Right lobe of liver (tissue), 6 donors: Measurements from ENCODE around the gene CAGE1. TPM values are rescaled to one million over a fixed set of nuclear protein-coding genes. Genes with fewer than 3 reads are reported as not detected.
"Not testable (repeated sequence)": the region's sequence is repeated elsewhere in the genome, so short reads cannot be mapped to it uniquely, and the experiment has no call there.

ENCODE experiments used
- ATAC-seq, 4 donors: fragments of 200-7000 bp; cut with Tn5 transposase; one replicate each; pipeline ENCODE4 v1.9.1; 2020; ENCODE audit warnings: mild to moderate bottlenecking in 4 of 4, moderate library complexity in 4 of 4
- DNase-seq, 3 donors: peaks; one replicate each; pipeline ENCODE4 v3.0.0-alpha.2; 2020
- H3K27ac ChIP-seq, 3 donors: fragments of 200-600 bp; one replicate each; pipeline ENCODE4 v1.8.0; 2022
- H3K27me3 ChIP-seq, 2 donors: fragments of 200-600 bp; one replicate each; pipeline ENCODE4 v1.8.0; 2022
- H3K36me3 ChIP-seq, 4 donors: fragments of 200-600 bp; sonication (generic) in 1 of 4; one replicate each; pipeline versions ENCODE4 v1.5.1 to v1.8.0; 2017 to 2022; ENCODE audit warnings: control low read depth in 1 of 4
- H3K4me1 ChIP-seq, 4 donors: fragments of 200-600 bp; sonication (generic) in 1 of 4; one replicate each; pipeline versions ENCODE4 v1.5.1 to v1.8.0; 2017 to 2022; ENCODE audit warnings: control low read depth in 1 of 4
- H3K4me3 ChIP-seq, 3 donors: fragments of 200-600 bp; one replicate each; pipeline ENCODE4 v1.8.0; 2022
- H3K9me3 ChIP-seq, 4 donors: fragments of 200-600 bp; sonication (generic) in 1 of 4; one replicate each; pipeline versions ENCODE4 v1.5.1 to v1.8.0; 2017 to 2022; ENCODE audit warnings: control low read depth in 1 of 4
- CTCF ChIP-seq, 4 donors: fragments of 200-600 bp in 3 of 4; fragments of 450-650 bp in 1 of 4; IDR thresholded peaks; one replicate each; pipeline versions ENCODE4 v1.5.1 to v1.8.0; 2016 to 2022; ENCODE audit warnings: antibody characterized with exemption in 4 of 4, mild to moderate bottlenecking in 2 of 4
- POLR2A ChIP-seq: fragments of 450-650 bp; IDR thresholded peaks from one replicate; pipeline ENCODE4 v1.6.1; 2017; ENCODE audit warnings: antibody characterized with exemption, mild to moderate bottlenecking
- WGBS: methylation state at CpG from one replicate; pipeline ENCODE4 v1.1.6; 2018; ENCODE audit warnings: low coverage, low lambda C conversion rate; ENCODE audit not compliant: insufficient coverage; ENCODE audit errors: missing lambda C conversion rate; 5-methylcytosine and 5-hydroxymethylcytosine counted together
- intact Hi-C, 2 donors: fragments of 100-400 bp; cut with DNase I; formaldehyde crosslinking; loops; one replicate each; pipeline versions ENCODE4 v1.11.2 to v1.14.1; 2022
- total RNA-seq, 6 experiments: library from RNA; depleted of rRNA in 2 of 6; stranded (reverse); fragments of >200 nt in 2 of 6; fragmentation: NEBNext Ultra II Directional in 3 of 6; extraction: Animal tissue kit (Norgen Biotek cat#: 25700) in 3 of 6; gene quantifications; one replicate each; pipeline versions ENCODE4 v1.1.0 to v1.2.4, GENCODE V29; 2016 to 2023
- donor health status: DM: no; HTN: yes; CAD: no.
- donor health status: DM: no; HTN: no; CAD: no.
- donor health status: DM: no; HTN: no; CAD: no.
- donor health status: DM: no; HTN: yes; CAD: no.
- donor health status: DM: no; HTN: yes; CAD: no.

CAGE1 gene
- total RNA-seq, 6 experiments from 2014 or later: not detected

DNA sequence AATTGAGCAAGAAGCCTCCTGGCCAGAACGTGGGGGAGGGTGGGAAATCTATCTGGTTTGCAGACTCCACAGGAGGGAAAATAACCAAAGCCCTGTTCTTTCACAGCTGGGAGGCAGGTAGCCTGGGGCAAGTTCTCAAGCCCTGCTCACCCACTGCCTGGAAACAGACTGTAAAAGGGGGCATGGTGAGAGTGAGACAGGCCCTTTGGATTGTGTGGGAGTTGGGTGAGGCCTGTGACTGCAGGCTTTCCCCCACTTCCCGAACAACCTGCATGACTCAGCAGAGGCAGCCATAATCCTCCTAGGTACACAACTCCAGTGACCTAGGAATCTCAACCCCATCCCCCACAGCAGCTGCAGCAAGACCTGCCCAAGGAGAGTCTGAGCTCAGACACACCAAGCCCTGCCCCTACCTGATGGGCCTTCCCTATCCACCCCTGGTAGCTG lies 42.0 kb downstream of the CAGE1 start:
- WGBS: no CpG with 5 or more reads among the region's 2 CpGs
- H3K4me3 ChIP-seq, H3K4me1 ChIP-seq, DNase-seq, intact Hi-C loops, H3K27me3 ChIP-seq, H3K9me3 ChIP-seq, ATAC-seq, H3K36me3 ChIP-seq, H3K27ac ChIP-seq: not testable (repeated sequence)

DNA sequence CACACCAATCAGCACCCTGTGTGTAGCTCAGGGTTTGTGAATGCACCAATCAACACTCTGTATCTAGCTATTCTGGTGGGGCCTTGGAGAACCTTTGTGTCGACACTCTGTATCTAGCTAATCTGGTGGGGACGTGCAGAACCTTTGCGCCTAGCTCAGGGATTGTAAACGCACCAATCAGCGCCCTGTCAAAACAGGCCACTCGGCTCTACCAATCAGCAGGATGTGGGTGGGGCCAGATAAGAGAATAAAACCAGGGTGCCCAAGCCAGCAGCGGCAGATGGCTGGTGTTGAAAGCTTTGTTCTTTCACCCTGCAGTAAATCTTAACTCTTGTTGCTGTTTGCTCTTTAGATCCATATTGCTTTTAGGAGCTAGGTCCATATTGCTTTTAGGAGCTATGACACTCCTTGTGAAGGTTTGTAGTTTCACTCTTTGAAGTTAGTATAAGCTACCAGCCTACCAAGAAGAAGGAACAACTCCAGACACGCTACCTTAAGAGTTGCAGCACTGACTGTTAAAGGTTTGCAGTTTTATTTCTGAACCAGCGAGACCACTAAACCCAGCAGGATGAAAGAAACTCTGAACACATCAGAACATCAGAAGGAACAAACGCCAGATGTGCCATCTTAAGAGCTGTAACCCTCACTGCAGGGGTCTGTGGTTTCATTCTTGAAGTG lies 44.6 kb downstream of the CAGE1 start:
- H3K4me3 ChIP-seq, ATAC-seq, intact Hi-C loops, H3K9me3 ChIP-seq, H3K27ac ChIP-seq, H3K36me3 ChIP-seq, DNase-seq, H3K27me3 ChIP-seq, H3K4me1 ChIP-seq: not testable (repeated sequence)
- WGBS: 66% methylated on average over 8 of the region's 10 CpGs

GRCh38 chr6:7343546-7344475 lies 45.7 kb downstream of the CAGE1 start:
- ATAC-seq (no peak), DNase-seq (no peak)
- no peaks in the 10 kb centered on the region for H3K4me1 ChIP-seq
- intact Hi-C loops: no loop called here
- H3K36me3 ChIP-seq: no peaks in the 10 kb centered on the region
- no peaks in the 10 kb centered on the region for H3K9me3 ChIP-seq
- WGBS: 78% methylated on average over 4 of the region's 29 CpGs
- H3K27me3 ChIP-seq: no peaks in the 10 kb centered on the region
- no peak overlapping the region for H3K4me3 ChIP-seq
- TF ChIP-seq CTCF (IDR thresholded peaks at IDR 0.05): no peak
- TF ChIP-seq POLR2A: no peak
- no peak overlapping the region for H3K27ac ChIP-seq

GRCh38 chr6:7341989-7342742 lies 47.4 kb downstream of the CAGE1 start:
- H3K9me3 ChIP-seq: no peaks in the 10 kb centered on the region
- WGBS: 60% methylated on average over 4 of the region's 9 CpGs
- H3K27ac ChIP-seq: no peak overlapping the region
- DNase-seq (no peak), ATAC-seq (peak in 1 of 4 donors; percentile 72)
- H3K36me3 ChIP-seq: no peaks in the 10 kb centered on the region
- H3K4me3 ChIP-seq: no peak overlapping the region
- TF ChIP-seq CTCF (IDR thresholded peaks at IDR 0.05) (no peak), POLR2A (no peak)
- H3K4me1 ChIP-seq: no peaks in the 10 kb centered on the region
- H3K27me3 ChIP-seq: no peaks in the 10 kb centered on the region
- intact Hi-C loops: no loop called here

- 97% methylated on average over 3 of the region's 3 CpGs for WGBS
- Histone ChIP-seq H3K27ac (no peak overlapping the region), H3K4me3 (no peak overlapping the region), H3K36me3 (no peaks in the 10 kb centered on the region), H3K9me3 (no peaks in the 10 kb centered on the region), H3K4me1 (no peaks in the 10 kb centered on the region), H3K27me3 (no peaks in the 10 kb centered on the region)
- DNase-seq (no peak), ATAC-seq (no peak)
- intact Hi-C loops: no loop called here
- TF ChIP-seq POLR2A (no peak), CTCF (IDR thresholded peaks at IDR 0.05) (no peak)
Observed at GRCh38 chr6:7341271-7341670, 48.3 kb downstream of the CAGE1 start.
